Glomerular visceral epithelial cell (primary cell): ENCODE data around the gene PIK3C3.
A peak's percentile ranks its signal among the peaks of the same experiment; 100 is the strongest.
"Not testable (repeated sequence)": the region's sequence is repeated elsewhere in the genome, so short reads cannot be mapped to it uniquely, and the experiment has no call there.

Experiments used
- DNase-seq: peaks from one replicate; pipeline ENCODE4 v3.0.0-alpha.2; 2016; ENCODE audit errors: extremely low spot score

PIK3C3 gene

DNA sequence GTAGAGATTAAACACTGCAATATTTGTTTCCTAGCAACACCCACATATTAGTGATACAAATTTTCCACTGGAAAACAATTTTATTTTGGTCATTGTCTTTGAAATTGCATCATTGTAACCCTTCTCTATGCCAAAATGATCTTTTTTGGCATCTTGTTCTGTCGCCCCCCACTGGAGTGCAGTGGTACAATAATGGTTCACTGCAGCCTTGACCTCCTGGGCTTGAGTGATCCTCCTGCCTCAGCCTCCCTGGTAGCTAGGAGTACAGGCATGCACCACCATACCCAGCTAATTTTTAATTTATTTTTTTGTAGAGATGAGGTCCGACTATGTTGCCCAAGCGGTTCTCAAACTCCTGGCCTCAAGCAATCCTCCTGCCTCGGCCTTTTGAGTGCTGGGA lies 117.4 kb downstream of the PIK3C3 start:
- no peak for DNase-seq

DNA sequence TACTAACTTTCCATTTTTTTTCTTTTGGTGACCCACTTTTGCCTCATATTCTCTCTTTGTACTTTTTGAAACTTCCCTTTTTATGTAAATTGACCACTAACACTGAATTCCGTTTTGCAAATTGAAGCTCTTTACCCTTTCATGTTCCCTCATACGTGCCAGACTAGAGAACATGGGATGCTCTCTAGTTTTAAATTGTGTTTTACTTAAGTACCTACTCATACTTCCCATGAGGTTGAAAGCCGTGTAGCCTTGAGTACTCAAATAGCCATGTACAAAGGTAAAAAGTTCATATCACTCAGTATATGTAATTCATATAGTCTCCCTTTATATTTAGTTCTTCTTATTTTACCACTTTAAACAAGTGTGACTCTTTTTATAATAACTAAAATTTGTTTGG lies 119.7 kb downstream of the PIK3C3 start:
- no peak for DNase-seq

GRCh38 chr18:42078711-42079110 lies 123.7 kb downstream of the PIK3C3 start:
- DNase-seq, result no peak

- no peak for DNase-seq
Observed at GRCh38 chr18:42080340-42080739, 125.3 kb downstream of the PIK3C3 start.

GRCh38 chr18:42082415-42083234 lies 127.6 kb downstream of the PIK3C3 start:
- no peak for DNase-seq

DNA sequence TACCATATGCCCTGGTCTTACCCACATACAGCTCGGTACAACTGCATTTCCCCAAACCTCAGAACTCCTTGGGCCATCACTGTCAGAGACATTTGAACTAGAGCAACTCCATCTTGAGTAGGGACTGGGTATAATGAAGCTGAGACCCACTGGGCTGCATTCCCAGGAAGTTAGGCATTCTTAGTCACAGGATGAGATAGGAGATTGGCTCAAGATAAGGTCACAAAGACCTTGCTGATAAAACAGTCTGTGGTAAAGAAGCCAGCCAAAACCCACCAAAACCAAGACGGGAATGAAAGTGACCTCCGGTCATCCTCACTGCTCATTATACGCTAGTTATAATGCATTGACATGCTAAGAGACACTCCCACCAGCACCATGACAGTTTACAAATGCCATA lies 131.3 kb downstream of the PIK3C3 start:
- no peak for DNase-seq

DNA sequence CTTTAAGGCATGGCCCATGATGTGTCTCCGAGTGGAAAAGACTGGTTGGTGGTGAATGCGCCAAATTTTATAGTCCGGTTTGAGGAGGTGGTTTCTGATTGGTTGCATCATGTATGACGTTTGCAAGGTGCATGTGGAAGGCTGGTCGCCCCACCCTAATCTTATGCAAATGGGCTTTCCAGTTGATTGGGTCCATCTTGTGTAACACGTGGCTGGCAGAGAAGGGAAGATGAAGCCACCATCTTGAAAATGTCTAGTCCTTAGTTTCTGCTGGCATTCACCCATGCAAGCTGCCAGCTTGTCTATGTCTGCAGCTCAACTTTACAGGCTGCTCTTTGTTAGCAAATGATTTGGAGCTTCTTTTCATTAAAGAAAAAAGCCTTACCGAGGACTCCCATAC lies 132.2 kb downstream of the PIK3C3 start:
- no peak for DNase-seq

DNA sequence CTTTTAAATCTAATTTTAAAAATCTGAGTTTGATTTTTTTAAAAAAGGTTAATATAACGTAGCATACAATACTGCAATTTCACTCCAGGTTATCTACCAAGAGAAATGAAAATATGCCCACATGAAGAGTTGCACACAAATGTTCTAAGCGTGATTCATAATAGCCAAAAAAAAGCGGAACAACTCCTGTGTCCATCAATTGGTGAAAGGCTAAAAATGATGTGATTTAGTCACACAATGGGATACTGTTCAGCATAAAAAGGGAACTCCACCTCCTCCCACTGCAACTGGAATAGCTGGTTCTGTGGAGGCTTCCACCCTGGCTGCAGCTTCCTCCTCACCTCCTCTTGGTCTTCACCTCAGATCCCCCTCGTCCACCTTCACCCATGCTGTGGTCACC lies 132.8 kb downstream of the PIK3C3 start:
- DNase-seq, result no peak

DNA sequence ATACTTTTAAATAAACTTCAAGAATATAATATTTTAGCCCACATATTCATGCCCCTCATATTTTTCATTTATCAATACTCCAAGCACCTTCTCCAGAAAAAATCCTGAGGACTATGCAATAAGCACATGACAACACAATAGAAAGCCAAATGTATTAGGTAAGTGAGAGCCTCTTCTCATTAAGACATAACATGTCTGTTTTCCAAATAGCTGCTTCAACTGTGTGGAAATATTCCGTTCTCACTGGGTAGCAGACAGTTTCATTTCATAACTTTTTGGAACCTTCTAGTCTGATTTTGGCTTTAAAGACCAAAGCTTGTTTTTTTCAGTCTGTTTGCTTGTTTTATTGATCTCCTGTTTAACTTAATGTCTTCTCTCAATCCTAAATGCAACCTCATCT lies 137.8 kb downstream of the PIK3C3 start:
- no peak for DNase-seq

- no peak for DNase-seq
Observed at GRCh38 chr18:42094875-42095274, 139.8 kb downstream of the PIK3C3 start.

DNA sequence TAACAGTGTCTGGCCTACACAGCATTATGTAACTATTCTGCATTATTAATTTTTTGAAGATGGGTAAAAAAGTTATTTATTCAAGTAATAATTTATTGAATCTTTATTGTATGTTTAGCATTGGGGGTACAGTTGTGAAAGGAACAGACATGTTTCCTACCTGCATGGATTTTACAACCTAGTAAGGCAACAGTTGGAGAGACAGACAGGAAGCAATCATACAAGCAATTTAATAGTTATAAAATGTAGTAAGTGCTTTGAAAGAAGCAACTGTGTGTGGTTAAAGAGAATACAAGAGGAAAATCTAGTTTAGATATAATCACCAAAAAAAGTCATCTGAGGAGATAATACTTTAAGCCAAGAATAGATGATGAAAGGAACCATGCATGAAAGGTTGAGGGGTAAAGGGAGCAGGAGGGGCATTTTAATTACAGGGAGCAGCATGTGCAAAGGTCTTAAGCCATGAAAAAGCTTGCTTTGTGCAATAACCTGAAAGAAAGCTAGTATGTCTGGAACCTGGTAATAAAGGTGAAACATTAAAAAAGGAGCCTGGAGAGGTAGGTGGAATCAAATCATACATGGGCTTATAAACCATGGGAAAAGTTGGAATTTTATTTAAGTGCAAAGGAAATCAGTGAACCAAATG lies 140.8 kb downstream of the PIK3C3 start:
- no peak for DNase-seq

- no peak for DNase-seq
Observed at GRCh38 chr18:42100248-42100647, 145.2 kb downstream of the PIK3C3 start.

- no peak for DNase-seq
Observed at GRCh38 chr18:42100911-42101310, 145.9 kb downstream of the PIK3C3 start.

DNA sequence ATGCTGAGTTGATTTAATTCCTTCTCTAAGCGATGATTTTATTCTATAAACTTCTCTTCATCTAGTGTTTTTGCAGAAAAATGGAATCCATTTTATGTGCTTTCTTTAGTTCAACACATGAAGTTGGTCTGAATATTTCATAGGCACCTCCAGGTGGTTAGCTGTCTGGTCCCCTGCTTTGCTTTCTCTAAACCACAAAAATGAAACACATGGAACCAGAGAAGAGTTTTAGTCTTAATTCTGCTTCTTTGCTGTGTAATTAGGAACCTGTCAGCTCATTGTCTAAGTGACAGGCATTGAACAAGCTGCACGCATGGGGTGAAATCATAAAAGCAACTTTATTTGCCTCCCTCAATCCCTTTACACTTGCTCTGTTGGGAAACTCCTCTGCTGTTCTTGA lies 150.4 kb downstream of the PIK3C3 start:
- no peak for DNase-seq

DNA sequence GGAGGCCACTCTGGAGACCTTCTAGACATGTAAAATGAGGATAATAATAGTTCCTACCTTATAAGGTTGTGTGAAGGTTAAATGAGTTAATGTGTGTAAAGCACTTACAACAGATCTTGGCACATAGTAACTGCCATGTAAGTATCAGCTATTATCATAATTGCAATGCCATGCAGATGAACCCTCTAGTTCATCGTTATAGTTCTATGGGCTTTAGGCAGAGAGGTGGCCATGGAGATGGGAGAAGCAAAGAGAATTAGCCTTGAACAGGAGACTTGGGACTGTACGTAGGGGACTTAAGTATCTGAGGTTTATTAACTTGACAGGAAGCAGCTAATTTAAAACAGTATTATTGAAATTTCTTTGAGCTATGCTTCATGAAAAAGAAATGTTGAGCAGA lies 151.8 kb downstream of the PIK3C3 start:
- no peak for DNase-seq

- no peak for DNase-seq
Observed at GRCh38 chr18:42107287-42107686, 152.3 kb downstream of the PIK3C3 start.

- no peak for DNase-seq
Observed at GRCh38 chr18:42107691-42108450, 152.8 kb downstream of the PIK3C3 start.

DNA sequence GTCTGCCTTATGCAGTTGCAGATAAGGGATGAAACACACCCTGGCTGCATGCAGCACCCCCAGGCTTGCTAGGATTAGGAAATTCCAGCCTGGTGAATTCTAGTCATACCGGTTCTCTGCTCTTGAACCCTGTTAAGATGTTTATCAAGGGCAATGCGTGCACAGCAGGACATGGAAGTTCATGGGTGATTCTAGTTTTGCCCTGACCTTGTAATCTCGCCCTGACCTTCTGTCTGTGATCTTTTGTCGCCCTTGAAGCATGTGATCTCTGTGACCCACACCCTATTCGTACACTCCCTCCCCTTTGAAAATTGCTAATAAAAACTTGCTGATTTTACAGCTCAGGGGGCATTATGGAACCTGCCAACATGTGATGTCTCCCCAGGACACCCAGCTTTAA lies 157.1 kb downstream of the PIK3C3 start:
- not testable (repeated sequence) for DNase-seq

GRCh38 chr18:42112657-42113420 lies 157.8 kb downstream of the PIK3C3 start:
- DNase-seq, result no peak

DNA sequence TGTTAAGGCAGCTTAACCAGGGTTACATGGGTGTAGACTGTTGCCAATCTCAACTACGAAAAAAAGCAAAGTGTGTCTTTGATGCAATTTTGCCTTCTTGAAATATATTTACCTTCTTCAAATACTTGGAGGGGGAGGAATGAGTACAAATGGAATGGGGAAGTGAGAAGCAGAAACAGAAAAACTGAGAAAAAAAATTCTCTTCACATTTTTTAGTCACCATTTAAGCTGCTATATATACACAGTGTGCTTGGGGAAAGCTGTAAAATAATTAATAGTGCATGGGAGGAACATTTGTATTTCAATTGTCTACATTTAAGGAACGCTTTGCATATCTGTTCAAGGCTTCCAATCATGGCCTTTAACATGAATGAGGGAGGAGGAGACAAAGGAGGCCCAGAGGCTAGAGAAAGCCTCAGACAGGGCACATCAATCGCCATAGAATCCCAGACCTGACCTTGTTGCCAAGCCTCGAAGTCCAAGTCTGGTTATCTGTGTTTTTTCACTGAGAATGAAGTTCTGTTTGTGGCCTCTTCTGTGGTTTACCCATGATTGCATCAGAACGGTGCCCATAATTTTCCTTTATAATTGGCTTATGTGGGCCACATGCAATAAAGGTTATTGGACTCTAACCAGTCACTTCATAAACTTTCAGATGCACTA lies 158.6 kb downstream of the PIK3C3 start:
- DNase-seq, result peak; percentile 16

DNA sequence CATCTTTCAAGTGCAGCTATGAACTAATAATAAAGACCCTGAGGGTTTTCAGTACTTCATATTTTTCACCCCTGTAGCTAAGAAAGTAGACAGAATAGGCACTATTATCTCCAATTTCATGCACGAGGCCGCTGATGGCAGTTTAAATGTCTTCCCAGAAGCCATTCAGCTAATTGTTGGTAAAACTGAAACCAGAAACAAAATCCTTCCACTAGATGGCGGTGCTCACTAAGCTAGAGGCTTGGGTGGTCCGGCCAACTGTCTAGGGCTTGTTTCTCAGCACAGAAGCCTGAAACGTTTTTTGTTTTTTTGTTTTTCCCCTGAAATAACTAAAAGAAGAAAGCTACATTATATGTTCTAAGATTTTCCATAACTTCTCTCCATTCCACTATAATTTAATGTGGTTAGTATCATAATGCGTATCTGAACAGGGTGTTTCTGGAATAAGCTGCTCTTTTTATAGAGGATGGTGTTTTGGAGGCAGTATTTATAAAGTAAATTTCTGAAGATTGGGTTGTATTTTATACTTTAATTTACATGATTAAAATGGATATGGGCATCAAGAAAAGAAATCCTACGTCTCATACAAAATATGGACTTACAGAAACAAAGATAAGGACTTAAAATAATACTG lies 159.4 kb downstream of the PIK3C3 start:
- peak; percentile 69 for DNase-seq
